Nephron progenitor cell (in vitro differentiated cells): ENCODE data around the gene ARPC5L.

Experiments used
- DNase-seq: peaks from one replicate; pipeline ENCODE4 v3.0.0; 2021
- H3K27ac Mint-ChIP-seq: 2 replicates; pipeline ENCODE4 v1.8.0; 2021; ENCODE audit warnings: mild to moderate bottlenecking, moderate library complexity, mixed read lengths
- H3K27me3 Mint-ChIP-seq: 2 replicates; pipeline ENCODE4 v1.8.0; 2021; ENCODE audit warnings: mild to moderate bottlenecking, low read depth, mixed read lengths; ENCODE audit not compliant: poor library complexity
- H3K36me3 Mint-ChIP-seq: 2 replicates; pipeline ENCODE4 v1.8.0; 2021; ENCODE audit warnings: low read depth, mixed read lengths
- H3K4me1 Mint-ChIP-seq: 2 replicates; pipeline ENCODE4 v1.8.0; 2021; ENCODE audit warnings: mixed read lengths
- H3K4me3 Mint-ChIP-seq: 2 replicates; pipeline ENCODE4 v1.8.0; 2021; ENCODE audit warnings: mild to moderate bottlenecking, moderate library complexity, mixed read lengths
- H3K9me3 Mint-ChIP-seq: 2 replicates; pipeline ENCODE4 v1.8.0; 2021; ENCODE audit warnings: mild to moderate bottlenecking, moderate library complexity, mixed read lengths
- CTCF ChIP-seq: fragments of 200-600 bp; sonication (generic); IDR thresholded peaks from 2 replicates; pipeline ENCODE4 v1.5.0; 2021; ENCODE audit warnings: antibody characterized with exemption

The ARPC5L gene

GRCh38 chr9:124861342-124862229, at the start of gene ARPC5L, which contains the start of gene RPL35:
ARPC5L (plus strand) TSS chr9:124862130; CDS start chr9:124869291, 7,161 bp downstream.
RPL35 (minus strand) TSS chr9:124861957; CDS start chr9:124861912, 45 bp downstream.
- H3K4me3 Mint-ChIP-seq, result peak within 1 kb of the TSS; percentile 92
- peaks cover 36% of the 10 kb centered on the region for H3K36me3 Mint-ChIP-seq
- H3K27ac Mint-ChIP-seq, result peak within 1 kb of the TSS; percentile 99
- H3K4me1 Mint-ChIP-seq, result peaks cover 41% of the 10 kb centered on the region
- H3K27me3 Mint-ChIP-seq, result peaks cover 6% of the 10 kb centered on the region
- H3K9me3 Mint-ChIP-seq, result no peaks in the 10 kb centered on the region
- no peak for TF ChIP-seq CTCF
- DNase-seq, result peak; percentile 96

- H3K4me3 Mint-ChIP-seq, result no peak overlapping the region
Measured at GRCh38 chr9:124812441-124812876, 49.5 kb upstream of the ARPC5L start.

GRCh38 chr9:124813041-124813440, 48.9 kb upstream of the ARPC5L start:
- DNase-seq, result no peak
- Mint-ChIP-seq H3K27me3 (peaks cover 3% of the 10 kb centered on the region), H3K36me3 (no peaks in the 10 kb centered on the region), H3K4me3 (no peak overlapping the region), H3K27ac (no peak overlapping the region), H3K9me3 (no peaks in the 10 kb centered on the region), H3K4me1 (peaks cover 34% of the 10 kb centered on the region)
- TF ChIP-seq CTCF, result no peak

More at GRCh38 chr9:124812441-124812876, 49.5 kb upstream of the ARPC5L start:
- no peak for TF ChIP-seq CTCF
- Mint-ChIP-seq H3K4me1 (peaks cover 32% of the 10 kb centered on the region), H3K9me3 (no peaks in the 10 kb centered on the region), H3K27me3 (peaks cover 3% of the 10 kb centered on the region), H3K27ac (peak overlapping the region; percentile 89), H3K36me3 (no peaks in the 10 kb centered on the region)
- DNase-seq, result no peak

GRCh38 chr9:124813501-124814163, 48.3 kb upstream of the ARPC5L start:
- DNase-seq, result no peak
- Mint-ChIP-seq H3K27me3 (peaks cover 3% of the 10 kb centered on the region), H3K36me3 (no peaks in the 10 kb centered on the region), H3K4me1 (peaks cover 39% of the 10 kb centered on the region), H3K4me3 (no peak overlapping the region), H3K9me3 (no peaks in the 10 kb centered on the region), H3K27ac (no peak overlapping the region)
- TF ChIP-seq CTCF, result no peak

GRCh38 chr9:124814164-124814535, 47.8 kb upstream of the ARPC5L start:
- Mint-ChIP-seq H3K27me3 (peaks cover 3% of the 10 kb centered on the region), H3K36me3 (no peaks in the 10 kb centered on the region), H3K4me3 (no peak overlapping the region), H3K27ac (no peak overlapping the region), H3K4me1 (peaks cover 39% of the 10 kb centered on the region), H3K9me3 (no peaks in the 10 kb centered on the region)
- DNase-seq, result no peak
- TF ChIP-seq CTCF, result no peak
